HepG2 (cell line): Measurements from ENCODE around the gene CLASRP. TPM values are rescaled to one million over a fixed set of nuclear protein-coding genes. Genes with fewer than 3 reads are reported as not detected.

Experiments used
- BHLHE40 ChIP-seq: IDR thresholded peaks from 2 replicates; pipeline ENCODE4 v1.6.1; 2011; ENCODE audit warnings: low read length, improper control_type of control experiment
- CBFB ChIP-seq: sonication (generic); formaldehyde crosslinking; IDR thresholded peaks from 2 replicates; pipeline ENCODE4 v1.4.0; 2020; ENCODE audit warnings: missing genetic modification reagents
- DMTF1 ChIP-seq: sonication (generic); formaldehyde crosslinking; IDR thresholded peaks from 2 replicates; pipeline ENCODE4 v1.4.0; 2020; ENCODE audit warnings: mild to moderate bottlenecking, missing genetic modification reagents
- HMG20A ChIP-seq: IDR thresholded peaks from 2 replicates; pipeline ENCODE4 v1.6.1; 2016; ENCODE audit warnings: borderline replicate concordance
- MED1 ChIP-seq: sonication (generic); formaldehyde crosslinking; IDR thresholded peaks from 2 replicates; pipeline ENCODE4 v1.4.0; 2020; ENCODE audit warnings: missing genetic modification reagents
- RBFOX2 ChIP-seq: fragments of 200-400 bp; formaldehyde crosslinking; IDR thresholded peaks from 2 replicates; pipeline ENCODE4 v1.6.1; 2017; ENCODE audit warnings: low read depth, mild to moderate bottlenecking, low read length
- ZFP36L1 ChIP-seq: sonication (generic); formaldehyde crosslinking; IDR thresholded peaks from 2 replicates; pipeline ENCODE4 v1.8.0; 2022; ENCODE audit warnings: mild to moderate bottlenecking, missing genetic modification reagents, moderate library complexity
- ZNF121 ChIP-seq: sonication (generic); formaldehyde crosslinking; IDR thresholded peaks from 2 replicates; pipeline ENCODE4 v1.5.0; 2020; ENCODE audit warnings: mild to moderate bottlenecking, missing genetic modification reagents
- polyA plus RNA-seq, 8 experiments: library from polyadenylated mRNA; depleted of rRNA in 3 of 8; stranded (reverse) in 7 of 8; unstranded in 1 of 8; fragments of >200 nt; fragmentation: Illumina TruSeq in 4 of 8; extraction: Trizol in 4 of 8; gene quantifications; 2 replicates each; pipeline versions ENCODE4 v1.2.1 to v1.2.3, GENCODE V29; 2011 to 2016; ENCODE audit warnings: low read depth in 4 of 8, missing spikeins in 1 of 8, mixed read lengths in 1 of 8; ENCODE audit not compliant: insufficient read depth in 1 of 8
- total RNA-seq, 5 experiments: library from RNA; depleted of rRNA; stranded (reverse); fragments of >200 nt; fragmentation: Illumina TruSeq; extraction: Trizol; gene quantifications; 2 replicates each; pipeline ENCODE4 v1.2.3, GENCODE V29; 2016; ENCODE audit warnings: low read depth in 1 of 5
- TF ChIP-seq, protein P1 (sequence below): sonication (generic); formaldehyde crosslinking; IDR thresholded peaks from one replicate; pipeline ENCODE4 v1.5.1; 2020; ENCODE audit warnings: mild to moderate bottlenecking, missing genetic modification reagents; ENCODE audit errors: not compliant biosample characterization
- TF ChIP-seq, protein P2 (sequence below), 2 experiments: sonication (generic) in 1 of 2; formaldehyde crosslinking in 1 of 2; IDR thresholded peaks; 2 replicates each; pipeline versions ENCODE4 v1.5.1 to v1.6.1; 2011 to 2020; ENCODE audit warnings: borderline replicate concordance in 1 of 2, low read depth in 1 of 2, low read length in 1 of 2, mild to moderate bottlenecking in 1 of 2, missing genetic modification reagents in 1 of 2, moderate library complexity in 1 of 2
- TF ChIP-seq, protein P3 (sequence below): sonication (generic); formaldehyde crosslinking; IDR thresholded peaks from 2 replicates; pipeline ENCODE4 v1.8.0; 2022; ENCODE audit warnings: mild to moderate bottlenecking, missing genetic modification reagents

CLASRP gene
- total and polyA plus RNA-seq, 2 of the 13 experiments (the other 11 are each of a cell fraction or from before 2014, with no cell fraction given) = 32.0 to 51.4 TPM

DNA sequence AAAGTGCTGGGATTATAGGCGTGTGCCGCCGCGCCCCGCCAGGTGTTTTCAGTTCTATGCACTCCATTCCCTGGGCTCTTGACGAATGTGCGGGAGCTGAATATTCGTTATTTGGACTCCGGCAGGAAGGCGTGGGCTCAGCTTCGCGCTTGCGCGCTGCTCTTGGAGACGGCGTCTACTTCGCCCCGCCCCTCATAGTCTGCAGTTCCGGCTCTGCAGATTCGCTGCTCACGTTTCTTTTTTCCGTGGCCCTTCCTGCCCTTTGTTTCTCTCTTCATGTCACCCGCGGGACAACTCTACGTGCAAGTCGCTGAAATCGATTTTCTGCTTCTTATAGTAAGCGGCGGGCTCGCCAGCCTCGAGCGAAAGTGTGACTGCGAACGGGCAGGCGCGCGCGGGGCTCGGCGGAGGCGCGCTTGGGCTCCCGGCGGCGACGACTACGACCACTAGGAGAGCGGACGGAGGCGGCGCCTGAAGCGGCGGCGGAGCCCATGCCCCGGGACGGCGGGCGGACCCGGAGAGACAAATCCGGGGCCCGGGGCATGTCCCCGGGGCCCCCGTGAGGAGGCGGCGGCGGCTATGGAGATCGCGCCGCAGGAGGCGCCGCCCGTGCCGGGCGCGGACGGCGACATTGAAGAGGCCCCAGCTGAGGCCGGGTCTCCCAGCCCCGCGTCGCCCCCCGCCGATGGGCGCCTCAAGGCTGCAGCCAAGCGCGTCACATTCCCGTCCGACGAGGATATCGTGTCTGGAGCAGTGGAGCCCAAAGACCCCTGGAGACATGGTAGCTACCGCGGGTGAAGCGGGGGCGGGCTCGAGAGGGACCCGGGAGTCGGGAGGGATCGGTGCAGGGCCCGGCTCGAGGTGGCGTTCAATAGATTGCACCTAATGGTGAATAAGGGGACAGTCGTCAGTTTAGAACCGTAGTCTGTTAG is 54.2 kb downstream of the CLASRP start, which contains the start of gene PPP1R37 (continued):
- TF ChIP-seq DMTF1 (no peak), ZFP36L1 (CRISPR knock-in tag) (no peak), HMG20A (no peak), CBFB (CRISPR knock-in tag) (no peak; the same call in 1 of the 2 replicates), BHLHE40 (peak; percentile 92), RBFOX2 (peak; percentile 87), MED1 (peak; percentile 39), ZNF121 (CRISPR knock-in tag) (no peak)
- TF ChIP-seq, protein P1, sequence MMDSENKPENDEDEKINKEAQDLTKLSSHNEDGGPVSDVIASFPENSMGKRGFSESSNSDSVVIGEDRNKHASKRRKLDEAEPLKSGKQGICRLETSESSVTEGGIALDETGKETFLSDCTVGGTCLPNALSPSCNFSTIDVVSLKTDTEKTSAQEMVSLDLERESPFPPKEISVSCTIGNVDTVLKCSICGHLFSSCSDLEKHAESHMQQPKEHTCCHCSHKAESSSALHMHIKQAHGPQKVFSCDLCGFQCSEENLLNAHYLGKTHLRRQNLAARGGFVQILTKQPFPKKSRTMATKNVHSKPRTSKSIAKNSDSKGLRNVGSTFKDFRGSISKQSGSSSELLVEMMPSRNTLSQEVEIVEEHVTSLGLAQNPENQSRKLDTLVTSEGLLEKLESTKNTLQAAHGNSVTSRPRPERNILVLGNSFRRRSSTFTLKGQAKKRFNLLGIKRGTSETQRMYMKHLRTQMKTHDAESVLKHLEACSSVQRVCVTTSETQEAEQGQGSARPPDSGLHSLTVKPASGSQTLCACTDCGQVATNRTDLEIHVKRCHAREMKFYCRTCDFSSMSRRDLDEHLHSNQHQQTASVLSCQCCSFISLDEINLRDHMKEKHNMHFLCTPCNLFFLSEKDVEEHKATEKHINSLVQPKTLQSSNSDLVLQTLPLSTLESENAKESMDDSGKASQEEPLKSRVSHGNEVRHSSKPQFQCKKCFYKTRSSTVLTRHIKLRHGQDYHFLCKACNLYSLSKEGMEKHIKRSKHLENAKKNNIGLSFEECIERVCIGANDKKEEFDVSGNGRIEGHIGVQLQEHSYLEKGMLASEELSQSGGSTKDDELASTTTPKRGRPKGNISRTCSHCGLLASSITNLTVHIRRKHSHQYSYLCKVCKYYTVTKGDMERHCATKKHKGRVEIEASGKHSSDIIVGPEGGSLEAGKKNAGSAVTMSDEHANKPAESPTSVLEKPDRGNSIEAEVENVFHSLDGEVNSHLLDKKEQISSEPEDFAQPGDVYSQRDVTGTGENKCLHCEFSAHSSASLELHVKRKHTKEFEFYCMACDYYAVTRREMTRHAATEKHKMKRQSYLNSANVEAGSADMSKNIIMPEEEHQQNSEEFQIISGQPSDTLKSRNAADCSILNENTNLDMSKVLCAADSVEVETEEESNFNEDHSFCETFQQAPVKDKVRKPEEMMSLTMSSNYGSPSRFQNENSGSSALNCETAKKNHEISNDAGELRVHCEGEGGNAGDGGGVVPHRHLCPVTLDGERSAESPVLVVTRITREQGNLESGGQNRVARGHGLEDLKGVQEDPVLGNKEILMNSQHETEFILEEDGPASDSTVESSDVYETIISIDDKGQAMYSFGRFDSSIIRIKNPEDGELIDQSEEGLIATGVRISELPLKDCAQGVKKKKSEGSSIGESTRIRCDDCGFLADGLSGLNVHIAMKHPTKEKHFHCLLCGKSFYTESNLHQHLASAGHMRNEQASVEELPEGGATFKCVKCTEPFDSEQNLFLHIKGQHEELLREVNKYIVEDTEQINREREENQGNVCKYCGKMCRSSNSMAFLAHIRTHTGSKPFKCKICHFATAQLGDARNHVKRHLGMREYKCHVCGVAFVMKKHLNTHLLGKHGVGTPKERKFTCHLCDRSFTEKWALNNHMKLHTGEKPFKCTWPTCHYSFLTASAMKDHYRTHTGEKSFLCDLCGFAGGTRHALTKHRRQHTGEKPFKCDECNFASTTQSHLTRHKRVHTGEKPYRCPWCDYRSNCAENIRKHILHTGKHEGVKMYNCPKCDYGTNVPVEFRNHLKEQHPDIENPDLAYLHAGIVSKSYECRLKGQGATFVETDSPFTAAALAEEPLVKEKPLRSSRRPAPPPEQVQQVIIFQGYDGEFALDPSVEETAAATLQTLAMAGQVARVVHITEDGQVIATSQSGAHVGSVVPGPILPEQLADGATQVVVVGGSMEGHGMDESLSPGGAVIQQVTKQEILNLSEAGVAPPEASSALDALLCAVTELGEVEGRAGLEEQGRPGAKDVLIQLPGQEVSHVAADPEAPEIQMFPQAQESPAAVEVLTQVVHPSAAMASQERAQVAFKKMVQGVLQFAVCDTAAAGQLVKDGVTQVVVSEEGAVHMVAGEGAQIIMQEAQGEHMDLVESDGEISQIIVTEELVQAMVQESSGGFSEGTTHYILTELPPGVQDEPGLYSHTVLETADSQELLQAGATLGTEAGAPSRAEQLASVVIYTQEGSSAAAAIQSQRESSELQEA (CRISPR knock-in tag) = no peak
- TF ChIP-seq, protein P2, sequence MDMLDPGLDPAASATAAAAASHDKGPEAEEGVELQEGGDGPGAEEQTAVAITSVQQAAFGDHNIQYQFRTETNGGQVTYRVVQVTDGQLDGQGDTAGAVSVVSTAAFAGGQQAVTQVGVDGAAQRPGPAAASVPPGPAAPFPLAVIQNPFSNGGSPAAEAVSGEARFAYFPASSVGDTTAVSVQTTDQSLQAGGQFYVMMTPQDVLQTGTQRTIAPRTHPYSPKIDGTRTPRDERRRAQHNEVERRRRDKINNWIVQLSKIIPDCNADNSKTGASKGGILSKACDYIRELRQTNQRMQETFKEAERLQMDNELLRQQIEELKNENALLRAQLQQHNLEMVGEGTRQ (IDR thresholded peaks at IDR 0.05; ENCODE audit: low read depth, low read length) = no peak
- TF ChIP-seq, protein P2 (CRISPR knock-in tag; IDR thresholded peaks at IDR 0.05; ENCODE audit: borderline replicate concordance) = no peak
- TF ChIP-seq, protein P3, sequence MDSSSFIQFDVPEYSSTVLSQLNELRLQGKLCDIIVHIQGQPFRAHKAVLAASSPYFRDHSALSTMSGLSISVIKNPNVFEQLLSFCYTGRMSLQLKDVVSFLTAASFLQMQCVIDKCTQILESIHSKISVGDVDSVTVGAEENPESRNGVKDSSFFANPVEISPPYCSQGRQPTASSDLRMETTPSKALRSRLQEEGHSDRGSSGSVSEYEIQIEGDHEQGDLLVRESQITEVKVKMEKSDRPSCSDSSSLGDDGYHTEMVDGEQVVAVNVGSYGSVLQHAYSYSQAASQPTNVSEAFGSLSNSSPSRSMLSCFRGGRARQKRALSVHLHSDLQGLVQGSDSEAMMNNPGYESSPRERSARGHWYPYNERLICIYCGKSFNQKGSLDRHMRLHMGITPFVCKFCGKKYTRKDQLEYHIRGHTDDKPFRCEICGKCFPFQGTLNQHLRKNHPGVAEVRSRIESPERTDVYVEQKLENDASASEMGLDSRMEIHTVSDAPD = no peak
